Muscle of back (tissue), 11 donors: ENCODE results near the gene RHOT1. TPM values are rescaled to one million over a fixed set of nuclear protein-coding genes. Genes with fewer than 3 reads are reported as not detected.

ENCODE experiments used
- DNase-seq, 3 donors: peaks; one replicate each; pipeline versions ENCODE4 v3.0.0 to v3.0.0-alpha.2; 2013
- polyA plus RNA-seq, 10 donors: library from polyadenylated mRNA; unstranded; fragments of 120-200 nt; gene quantifications; one replicate each; pipeline ENCODE4 v1.2.1, GENCODE V29; 2013; ENCODE audit not compliant: insufficient read length in 10 of 10

Gene RHOT1
- polyA plus RNA-seq, 10 donors: 27.0 to 44.0 (median 35.7) TPM

DNA sequence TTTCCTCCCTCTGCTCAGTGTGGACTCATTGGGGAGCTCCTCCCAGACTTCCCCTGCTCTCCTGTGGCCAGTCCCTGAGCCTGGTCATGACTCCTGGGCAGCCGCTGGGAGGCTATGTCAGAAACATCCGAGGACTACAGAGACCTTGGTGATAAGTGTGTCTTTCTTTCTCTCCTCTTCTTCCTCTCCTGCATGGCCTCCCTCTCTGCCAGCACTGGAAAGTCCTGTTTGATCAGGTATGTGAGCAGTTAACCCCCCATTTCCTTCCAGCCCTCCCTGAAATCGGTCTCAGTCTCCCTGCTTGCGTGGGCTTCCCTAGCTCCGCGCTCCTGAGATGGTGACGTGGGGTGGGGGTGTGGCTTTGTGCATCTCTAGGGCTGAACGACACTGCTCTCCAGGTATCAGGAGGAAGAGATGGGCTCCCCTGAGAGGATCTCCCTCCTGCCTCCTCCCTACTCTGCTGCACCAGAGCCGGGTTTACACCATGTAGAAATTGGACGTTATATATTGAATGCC lies 125.4 kb downstream of the RHOT1 start:
- DNase-seq: no peak

GRCh38 chr17:32268734-32269288 lies 126.5 kb downstream of the RHOT1 start:
- no peak for DNase-seq

- DNase-seq: no peak
These were observed 127.1 kb downstream of the RHOT1 start for GRCh38 chr17:32269377-32269776.

GRCh38 chr17:32271844-32272243 lies 129.5 kb downstream of the RHOT1 start:
- no peak for DNase-seq

- DNase-seq: no peak
These were observed 131.8 kb downstream of the RHOT1 start for GRCh38 chr17:32274101-32274500.

GRCh38 chr17:32274643-32275042 lies 132.3 kb downstream of the RHOT1 start:
- no peak for DNase-seq

Other genes with a start within 250 kb of the RHOT1 start
- 10 to 100 TPM; 35.8 to 64.6 (median 51.1) TPM for gene UTP6, start 240.8 kb upstream of the RHOT1 start, polyA plus RNA-seq
- gene SUZ12, start 205.5 kb upstream of the RHOT1 start, polyA plus RNA-seq: 10 to 100 TPM; 17.1 to 26.5 (median 23.6) TPM
- 10 to 100 TPM in 7 of 10 donors, 1 to 10 TPM in 3; 8.1 to 17.7 (median 10.9) TPM for gene LRRC37B, start 135.1 kb upstream of the RHOT1 start, polyA plus RNA-seq
- 1 to 10 TPM; 1.1 to 3.2 (median 1.3) TPM for gene RHBDL3, start 123.3 kb downstream of the RHOT1 start, polyA plus RNA-seq
- 10 to 100 TPM; 15.6 to 28.2 (median 19.7) TPM for gene C17orf75, start 199.7 kb downstream of the RHOT1 start, polyA plus RNA-seq
- gene ZNF207, start 207.7 kb downstream of the RHOT1 start, polyA plus RNA-seq: 100 to 1,000 TPM in 8 of 10 donors, 10 to 100 TPM in 2; 90.7 to 165 (median 124) TPM